Endodermal cell (in vitro differentiated cells): ENCODE measurements around the gene NUFIP1. TPM values are rescaled to one million over a fixed set of nuclear protein-coding genes. Genes with fewer than 3 reads are reported as not detected.
"Not testable (repeated sequence)": the region's sequence is repeated elsewhere in the genome, so short reads cannot be mapped to it uniquely, and the experiment has no call there.

Experiments used
- DNase-seq: peaks from one replicate; pipeline ENCODE4 v3.0.0-alpha.2; 2017
- H3K27ac ChIP-seq: 2 replicates; pipeline ENCODE4 v1.5.1; 2013; ENCODE audit warnings: mild to moderate bottlenecking, low read depth, low read length, moderate library complexity
- H3K27me3 ChIP-seq: 2 replicates; pipeline ENCODE4 v1.6.1; 2013; ENCODE audit warnings: mild to moderate bottlenecking, low read length, moderate library complexity; ENCODE audit not compliant: insufficient read depth, control insufficient read depth, poor library complexity, severe bottlenecking
- H3K36me3 ChIP-seq: 2 replicates; pipeline ENCODE4 v1.7.0; 2013; ENCODE audit warnings: mild to moderate bottlenecking, low read length, moderate library complexity; ENCODE audit not compliant: control insufficient read depth, insufficient read depth
- H3K4me1 ChIP-seq: one replicate; pipeline ENCODE4 v1.7.0; 2013; ENCODE audit warnings: low read length; ENCODE audit not compliant: control insufficient read depth, insufficient read depth
- H3K4me3 ChIP-seq: 2 replicates; pipeline ENCODE4 v1.5.1; 2013; ENCODE audit warnings: mild to moderate bottlenecking, low read length, moderate library complexity
- H3K9ac ChIP-seq: 2 replicates; pipeline ENCODE4 v1.6.1; 2013; ENCODE audit warnings: mild to moderate bottlenecking, low read length, moderate library complexity; ENCODE audit not compliant: poor library complexity, severe bottlenecking; ENCODE audit errors: extremely low read depth
- H3K9me3 ChIP-seq: 2 replicates; pipeline ENCODE4 v1.6.1; 2013; ENCODE audit warnings: mild to moderate bottlenecking, low read length, moderate library complexity; ENCODE audit not compliant: control insufficient read depth
- H3K27ac Mint-ChIP-seq: 2 replicates; pipeline ENCODE4 v1.8.0; 2020; ENCODE audit warnings: mixed read lengths
- H3K27me3 Mint-ChIP-seq: 2 replicates; pipeline ENCODE4 v1.8.0; 2021; ENCODE audit warnings: mild to moderate bottlenecking, mixed read lengths; ENCODE audit not compliant: insufficient read depth
- H3K36me3 Mint-ChIP-seq: 2 replicates; pipeline ENCODE4 v1.8.0; 2020; ENCODE audit warnings: low read depth, mixed read lengths
- H3K4me1 Mint-ChIP-seq: 2 replicates; pipeline ENCODE4 v1.8.0; 2020; ENCODE audit warnings: mixed read lengths
- H3K4me3 Mint-ChIP-seq: 2 replicates; pipeline ENCODE4 v1.8.0; 2020; ENCODE audit warnings: mild to moderate bottlenecking, moderate library complexity, mixed read lengths
- H3K9me3 Mint-ChIP-seq: 2 replicates; pipeline ENCODE4 v1.8.0; 2020; ENCODE audit warnings: mild to moderate bottlenecking, mixed read lengths
- WGBS, 2 experiments: methylation state at CpG; one replicate each; pipeline versions ENCODE4 v1.1.5 to v1.1.7; 2013; ENCODE audit warnings: missing lambda C conversion rate in 2 of 2, mixed read lengths in 1 of 2; ENCODE audit not compliant: insufficient coverage in 1 of 2, insufficient read length in 1 of 2; 5-methylcytosine and 5-hydroxymethylcytosine counted together
- total RNA-seq, 2 donors: library from RNA; stranded (reverse); fragmentation: NEBNext Ultra II Directional in 1 of 2; extraction: Animal tissue kit (Norgen Biotek cat#: 25700) in 1 of 2; gene quantifications; 2 replicates in 1 of 2; 3 replicates in 1 of 2; pipeline ENCODE4 v1.2.1, GENCODE V29; 2021
- TF ChIP-seq, protein P1 (sequence below): fragments of 200-600 bp; sonication (generic); conservative IDR thresholded peaks from 2 replicates; pipeline ENCODE4 v1.5.0; 2021; ENCODE audit warnings: antibody characterized with exemption, mild to moderate bottlenecking

Gene NUFIP1
- total RNA-seq, 2 donors from 2014 or later = 11.0 to 13.9 TPM

DNA sequence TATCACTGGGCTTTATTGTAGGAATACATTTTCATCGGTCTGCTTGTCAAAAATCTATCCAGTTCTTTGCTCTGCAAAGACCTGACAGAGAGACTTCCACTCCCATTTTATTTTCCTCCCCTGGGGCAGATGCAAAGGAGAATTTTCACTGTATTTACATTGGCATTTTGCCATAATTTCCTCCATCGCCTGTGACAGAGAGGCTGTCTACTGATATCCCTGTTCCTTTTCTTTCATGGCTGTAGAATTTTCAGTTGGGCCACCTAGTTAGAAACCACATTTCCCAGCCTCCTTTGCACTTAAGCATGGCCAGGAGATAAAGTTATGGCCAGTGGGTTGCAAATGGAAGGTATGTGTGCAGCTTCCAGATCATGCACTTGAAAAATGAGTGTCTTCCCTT lies 89.3 kb downstream of the NUFIP1 start:
- H3K9ac ChIP-seq = no peak overlapping the region
- 85 to 100% methylated on average over 2 of the region's 2 CpGs for WGBS, 2 experiments
- no peaks in the 10 kb centered on the region for H3K36me3 ChIP-seq
- no peak overlapping the region for H3K4me3 ChIP-seq
- no peaks in the 10 kb centered on the region for H3K9me3 ChIP-seq
- H3K4me3 Mint-ChIP-seq = no peak overlapping the region
- H3K4me1 ChIP-seq = no peaks in the 10 kb centered on the region
- H3K9me3 Mint-ChIP-seq = no peaks in the 10 kb centered on the region
- no peaks in the 10 kb centered on the region for H3K27me3 ChIP-seq
- TF ChIP-seq, protein P1, sequence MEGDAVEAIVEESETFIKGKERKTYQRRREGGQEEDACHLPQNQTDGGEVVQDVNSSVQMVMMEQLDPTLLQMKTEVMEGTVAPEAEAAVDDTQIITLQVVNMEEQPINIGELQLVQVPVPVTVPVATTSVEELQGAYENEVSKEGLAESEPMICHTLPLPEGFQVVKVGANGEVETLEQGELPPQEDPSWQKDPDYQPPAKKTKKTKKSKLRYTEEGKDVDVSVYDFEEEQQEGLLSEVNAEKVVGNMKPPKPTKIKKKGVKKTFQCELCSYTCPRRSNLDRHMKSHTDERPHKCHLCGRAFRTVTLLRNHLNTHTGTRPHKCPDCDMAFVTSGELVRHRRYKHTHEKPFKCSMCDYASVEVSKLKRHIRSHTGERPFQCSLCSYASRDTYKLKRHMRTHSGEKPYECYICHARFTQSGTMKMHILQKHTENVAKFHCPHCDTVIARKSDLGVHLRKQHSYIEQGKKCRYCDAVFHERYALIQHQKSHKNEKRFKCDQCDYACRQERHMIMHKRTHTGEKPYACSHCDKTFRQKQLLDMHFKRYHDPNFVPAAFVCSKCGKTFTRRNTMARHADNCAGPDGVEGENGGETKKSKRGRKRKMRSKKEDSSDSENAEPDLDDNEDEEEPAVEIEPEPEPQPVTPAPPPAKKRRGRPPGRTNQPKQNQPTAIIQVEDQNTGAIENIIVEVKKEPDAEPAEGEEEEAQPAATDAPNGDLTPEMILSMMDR = no peak
- DNase-seq = no peak
- no peak overlapping the region for H3K27ac Mint-ChIP-seq
- no peaks in the 10 kb centered on the region for H3K36me3 Mint-ChIP-seq
- no peak overlapping the region for H3K27ac ChIP-seq
- H3K4me1 Mint-ChIP-seq = peaks cover 6% of the 10 kb centered on the region
- H3K27me3 Mint-ChIP-seq = peaks cover 2% of the 10 kb centered on the region

DNA sequence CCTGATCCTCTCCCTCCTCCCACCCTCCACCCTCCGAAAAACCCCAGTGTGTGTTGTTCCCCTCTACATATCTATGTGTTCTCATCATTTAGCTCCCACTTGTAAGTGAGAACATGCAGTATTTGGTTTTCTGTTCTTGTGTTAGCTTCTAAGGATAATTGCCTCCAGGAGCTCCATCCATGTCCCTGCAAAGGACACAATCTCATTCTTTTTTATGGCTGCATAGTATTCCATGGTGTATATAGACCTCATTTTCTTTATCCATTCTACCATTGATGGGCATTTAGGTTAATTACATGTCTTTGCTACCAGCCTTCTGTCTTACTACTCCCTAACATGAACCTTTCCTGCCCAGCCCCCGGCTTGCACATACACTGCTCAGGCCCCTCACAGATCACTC lies 91.0 kb downstream of the NUFIP1 start:
- H3K4me1 ChIP-seq, H3K27ac Mint-ChIP-seq, H3K4me3 ChIP-seq, H3K27me3 Mint-ChIP-seq, H3K27ac ChIP-seq, H3K9me3 Mint-ChIP-seq, H3K9ac ChIP-seq, H3K27me3 ChIP-seq, H3K4me3 Mint-ChIP-seq, H3K36me3 ChIP-seq, DNase-seq, H3K9me3 ChIP-seq, H3K36me3 Mint-ChIP-seq: not testable (repeated sequence)
- 89% methylated on average over 2 of the region's 2 CpGs; no CpG with 5 or more reads in 1 of the 2 experiments for WGBS, 2 experiments
- H3K4me1 Mint-ChIP-seq = peaks cover 11% of the 10 kb centered on the region

DNA sequence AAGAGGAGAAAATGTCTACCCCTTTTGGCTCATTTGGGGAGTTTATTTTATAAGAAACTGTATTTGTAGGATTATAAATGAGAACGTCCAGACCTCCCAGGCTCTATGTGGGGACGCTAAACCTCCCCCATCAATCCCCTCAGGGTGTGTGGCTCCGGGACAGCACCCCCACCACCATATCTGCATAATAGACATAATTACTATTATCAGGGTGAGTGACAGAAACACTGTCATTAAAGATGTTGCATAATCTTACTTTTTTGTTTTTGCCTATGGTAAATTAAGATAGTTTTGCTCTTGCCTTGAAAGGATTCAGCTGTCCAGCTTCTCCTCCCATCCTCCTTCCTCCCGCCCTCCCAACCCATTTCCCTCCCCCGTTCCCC lies 93.3 kb downstream of the NUFIP1 start:
- Mint-ChIP-seq H3K4me3 (no peak overlapping the region), H3K27me3 (peaks cover 3% of the 10 kb centered on the region), H3K4me1 (peaks cover 14% of the 10 kb centered on the region), H3K27ac (no peak overlapping the region), H3K9me3 (no peaks in the 10 kb centered on the region), H3K36me3 (no peaks in the 10 kb centered on the region)
- TF ChIP-seq, protein P1 = no peak
- Histone ChIP-seq H3K27ac (no peak overlapping the region), H3K9ac (no peak overlapping the region), H3K36me3 (no peaks in the 10 kb centered on the region), H3K9me3 (no peaks in the 10 kb centered on the region), H3K27me3 (no peaks in the 10 kb centered on the region), H3K4me3 (no peak overlapping the region), H3K4me1 (peaks cover 3% of the 10 kb centered on the region)
- no peak for DNase-seq
- 96% methylated on average over 4 of the region's 5 CpGs; no CpG with 5 or more reads in 1 of the 2 experiments for WGBS, 2 experiments

- TF ChIP-seq, protein P1 = no peak
- no peaks in the 10 kb centered on the region for H3K36me3 Mint-ChIP-seq
- DNase-seq = no peak
- peaks cover 3% of the 10 kb centered on the region for H3K4me1 ChIP-seq
- H3K9ac ChIP-seq = no peak overlapping the region
- H3K4me1 Mint-ChIP-seq = peaks cover 14% of the 10 kb centered on the region
- no peak overlapping the region for H3K4me3 ChIP-seq
- H3K27me3 ChIP-seq = no peaks in the 10 kb centered on the region
- H3K27ac ChIP-seq = no peak overlapping the region
- peaks cover 3% of the 10 kb centered on the region for H3K27me3 Mint-ChIP-seq
- no peaks in the 10 kb centered on the region for H3K9me3 Mint-ChIP-seq
- no peak overlapping the region for H3K27ac Mint-ChIP-seq
- 83 to 100% methylated on average over 1 to 6 of the region's 6 CpGs for WGBS, 2 experiments
- H3K4me3 Mint-ChIP-seq = no peak overlapping the region
- H3K9me3 ChIP-seq = no peaks in the 10 kb centered on the region
- H3K36me3 ChIP-seq = no peaks in the 10 kb centered on the region
Observed at GRCh38 chr13:44895264-44895952, 93.9 kb downstream of the NUFIP1 start.
